Renal cortex interstitium (tissue), 11 donors: ENCODE results near the gene MTHFSD. TPM values are rescaled to one million over a fixed set of nuclear protein-coding genes. Genes with fewer than 3 reads are reported as not detected.

Experiments used
- DNase-seq, 11 donors: peaks; one replicate each; pipeline ENCODE4 v3.0.0-alpha.2; 2013; ENCODE audit warnings: low read depth in 9 of 11, low spot score in 4 of 11; ENCODE audit errors: extremely low read depth in 1 of 11
- polyA plus RNA-seq, 3 donors: library from polyadenylated mRNA; unstranded; fragments of 120-200 nt; gene quantifications; one replicate each; pipeline ENCODE4 v1.2.1, GENCODE V29; 2013; ENCODE audit not compliant: insufficient read length in 3 of 3

The MTHFSD gene
- polyA plus RNA-seq, 3 donors: 26.2 to 31.9 (median 27.3) TPM

DNA sequence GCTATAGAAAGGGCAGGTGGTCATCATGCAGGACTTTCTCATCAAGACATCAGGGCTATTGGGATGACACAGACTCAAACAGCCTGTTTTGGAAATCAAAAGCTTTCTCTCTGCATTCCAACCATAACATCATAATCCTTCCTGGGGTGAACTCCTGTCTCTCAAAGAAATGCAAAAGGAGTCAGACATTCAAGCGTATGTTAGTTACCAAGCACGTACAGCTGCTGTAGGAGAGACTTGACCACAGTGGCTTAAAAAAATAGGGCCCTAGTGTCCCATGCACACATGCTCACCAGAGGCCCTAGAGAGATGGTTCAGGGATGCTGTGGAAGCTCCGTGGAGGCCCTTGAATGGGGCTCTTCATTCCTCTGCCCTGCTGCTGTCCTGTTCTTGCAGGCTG lies 69.3 kb downstream of the MTHFSD start:
- no peak for DNase-seq

DNA sequence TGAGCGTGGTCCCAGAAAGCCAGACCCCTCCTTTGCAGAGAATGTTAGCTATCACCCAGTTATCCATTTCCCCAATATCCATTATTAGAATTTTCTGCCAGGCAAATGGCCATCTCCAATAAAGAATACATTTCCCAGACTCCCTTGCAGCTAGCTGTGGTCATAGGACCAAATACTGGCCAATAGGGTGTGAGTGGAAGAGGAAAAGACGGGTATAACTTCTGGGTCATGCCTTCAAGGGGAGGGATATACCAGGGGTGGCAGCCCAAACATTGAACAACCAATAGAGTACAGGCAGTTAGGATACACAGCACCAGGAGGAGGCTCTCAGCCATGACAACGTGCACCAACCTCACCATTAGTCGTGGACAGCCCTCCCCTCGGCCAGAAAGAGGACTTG lies 70.8 kb downstream of the MTHFSD start:
- no peak for DNase-seq

DNA sequence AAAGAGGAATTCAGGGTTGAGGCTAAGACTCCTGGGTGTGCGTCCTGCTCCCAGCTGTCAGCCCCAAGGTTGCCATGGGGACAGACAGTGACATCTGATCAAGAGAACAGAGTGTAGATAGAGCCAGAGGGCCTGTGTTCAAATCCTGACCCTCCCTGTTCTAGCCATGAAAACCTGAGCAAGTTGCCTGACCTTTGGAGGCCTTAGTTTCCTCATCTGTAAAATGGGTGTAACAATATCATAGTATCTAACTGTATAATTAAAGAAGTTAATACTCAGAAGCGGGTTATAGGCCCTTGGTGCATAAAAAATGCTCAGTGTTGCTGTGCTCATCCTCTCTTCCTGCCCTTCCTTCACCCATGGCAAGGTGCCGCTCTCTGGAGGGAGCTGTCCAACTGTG lies 73.4 kb downstream of the MTHFSD start:
- DNase-seq: no peak

DNA sequence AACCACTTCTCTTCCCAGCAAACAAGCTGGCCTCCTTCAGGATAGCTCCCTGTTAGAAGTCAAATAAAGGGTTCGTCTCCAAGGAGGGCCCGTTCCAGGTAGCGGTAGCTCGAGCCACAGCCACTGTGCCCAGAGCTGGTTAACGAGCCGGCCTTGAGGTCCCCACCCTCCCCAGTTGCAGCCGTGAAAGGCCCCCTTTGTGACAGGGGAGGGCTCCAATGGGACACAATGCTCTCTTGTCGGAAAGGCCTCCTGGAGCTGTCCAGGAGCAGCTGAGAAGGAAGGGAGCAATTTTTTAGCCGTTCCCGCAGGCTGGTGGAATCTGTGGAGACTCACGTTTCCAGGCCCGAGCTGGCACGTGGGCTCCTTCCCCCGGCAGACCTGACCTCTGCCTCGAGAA lies 74.6 kb downstream of the MTHFSD start:
- DNase-seq: no peak

Other genes starting within 250 kb of the MTHFSD start
- gene FOXF1, start 44.7 kb downstream of the MTHFSD start, polyA plus RNA-seq: under 1 TPM in 2 of 3 donors, not detected in 1; 0.03 to 0.06 TPM
- 10 to 100 TPM; 43.2 to 56.6 (median 46.3) TPM for gene FOXC2, start 11.6 kb upstream of the MTHFSD start, polyA plus RNA-seq
- 10 to 100 TPM; 11.3 to 17.8 (median 16.1) TPM for gene FOXL1, start 23.3 kb upstream of the MTHFSD start, polyA plus RNA-seq